ENCODE data around the gene C2orf76.

C2orf76 gene

GRCh38 chr2:119360423-119360966 lies 6.1 kb downstream of the C2orf76 start:
- WGBS, 2 experiments (ENCODE audit: insufficient coverage in 2 of 2): no CpG with 5 or more reads among the region's 2 CpGs
- H3K36me3 ChIP-seq (ENCODE audit: control insufficient read depth, insufficient read depth, low read length): no peaks in the 10 kb centered on the region
- no peaks in the 10 kb centered on the region for H3K9me3 ChIP-seq (ENCODE audit: control insufficient read depth, low read length)
- H3K27ac ChIP-seq (ENCODE audit: low read depth, low read length, severe bottlenecking): no peak overlapping the region
- no peaks in the 10 kb centered on the region for H3K4me1 ChIP-seq (ENCODE audit: control insufficient read depth, insufficient read depth, low read length, poor library complexity, severe bottlenecking)
- H3K4me3 ChIP-seq (ENCODE audit: extremely low read depth, insufficient read depth, low read length, poor library complexity, severe bottlenecking): no peak overlapping the region

GRCh38 chr2:119359774-119360173 lies 6.9 kb downstream of the C2orf76 start:
- Histone ChIP-seq H3K27ac (ENCODE audit: low read depth, low read length, severe bottlenecking) (no peak overlapping the region), H3K4me1 (ENCODE audit: control insufficient read depth, insufficient read depth, low read length, poor library complexity, severe bottlenecking) (no peaks in the 10 kb centered on the region), H3K36me3 (ENCODE audit: control insufficient read depth, insufficient read depth, low read length) (no peaks in the 10 kb centered on the region), H3K4me3 (ENCODE audit: extremely low read depth, insufficient read depth, low read length, poor library complexity, severe bottlenecking) (no peak overlapping the region), H3K9me3 (ENCODE audit: control insufficient read depth, low read length) (no peaks in the 10 kb centered on the region)
- WGBS, 2 experiments (ENCODE audit: insufficient coverage in 2 of 2): 89 to 100% methylated on average over 3 to 4 of the region's 6 CpGs

- Histone ChIP-seq H3K27ac (ENCODE audit: low read depth, low read length, severe bottlenecking) (no peak overlapping the region), H3K36me3 (ENCODE audit: control insufficient read depth, insufficient read depth, low read length) (no peaks in the 10 kb centered on the region), H3K4me3 (ENCODE audit: extremely low read depth, insufficient read depth, low read length, poor library complexity, severe bottlenecking) (no peak overlapping the region), H3K4me1 (ENCODE audit: control insufficient read depth, insufficient read depth, low read length, poor library complexity, severe bottlenecking) (no peaks in the 10 kb centered on the region), H3K9me3 (ENCODE audit: control insufficient read depth, low read length) (no peaks in the 10 kb centered on the region)
- 80% methylated on average over 1 of the region's 1 CpG; no CpG with 5 or more reads in 1 of the 2 experiments for WGBS, 2 experiments (ENCODE audit: insufficient coverage in 2 of 2)
Measured at GRCh38 chr2:119354860-119355259, 11.8 kb downstream of the C2orf76 start.

- H3K4me3 ChIP-seq (ENCODE audit: extremely low read depth, insufficient read depth, low read length, poor library complexity, severe bottlenecking): no peak overlapping the region
- no peaks in the 10 kb centered on the region for H3K36me3 ChIP-seq (ENCODE audit: control insufficient read depth, insufficient read depth, low read length)
- no peaks in the 10 kb centered on the region for H3K4me1 ChIP-seq (ENCODE audit: control insufficient read depth, insufficient read depth, low read length, poor library complexity, severe bottlenecking)
- H3K9me3 ChIP-seq (ENCODE audit: control insufficient read depth, low read length): no peaks in the 10 kb centered on the region
- no peak overlapping the region for H3K27ac ChIP-seq (ENCODE audit: low read depth, low read length, severe bottlenecking)
Measured at GRCh38 chr2:119352357-119352756, 14.3 kb downstream of the C2orf76 start.

- H3K4me3 ChIP-seq (ENCODE audit: extremely low read depth, insufficient read depth, low read length, poor library complexity, severe bottlenecking): no peak overlapping the region
- H3K27ac ChIP-seq (ENCODE audit: low read depth, low read length, severe bottlenecking): no peak overlapping the region
- no peaks in the 10 kb centered on the region for H3K36me3 ChIP-seq (ENCODE audit: control insufficient read depth, insufficient read depth, low read length)
- WGBS, 2 experiments (ENCODE audit: insufficient coverage in 2 of 2): 73 to 77% methylated on average over 2 of the region's 4 CpGs
- no peaks in the 10 kb centered on the region for H3K9me3 ChIP-seq (ENCODE audit: control insufficient read depth, low read length)
- no peaks in the 10 kb centered on the region for H3K4me1 ChIP-seq (ENCODE audit: control insufficient read depth, insufficient read depth, low read length, poor library complexity, severe bottlenecking)
Measured at GRCh38 chr2:119350311-119350998, 16.2 kb downstream of the C2orf76 start.

GRCh38 chr2:119349289-119349688 lies 17.3 kb downstream of the C2orf76 start:
- WGBS, 2 experiments (ENCODE audit: insufficient coverage in 2 of 2): 87 to 92% methylated on average over 6 of the region's 6 CpGs
- no peaks in the 10 kb centered on the region for H3K36me3 ChIP-seq (ENCODE audit: control insufficient read depth, insufficient read depth, low read length)
- no peaks in the 10 kb centered on the region for H3K4me1 ChIP-seq (ENCODE audit: control insufficient read depth, insufficient read depth, low read length, poor library complexity, severe bottlenecking)
- H3K4me3 ChIP-seq (ENCODE audit: extremely low read depth, insufficient read depth, low read length, poor library complexity, severe bottlenecking): no peak overlapping the region
- no peak overlapping the region for H3K27ac ChIP-seq (ENCODE audit: low read depth, low read length, severe bottlenecking)
- no peaks in the 10 kb centered on the region for H3K9me3 ChIP-seq (ENCODE audit: control insufficient read depth, low read length)

GRCh38 chr2:119341684-119342083 lies 24.9 kb downstream of the C2orf76 start:
- WGBS, 2 experiments (ENCODE audit: insufficient coverage in 2 of 2): no CpG with 5 or more reads among the region's 2 CpGs

GRCh38 chr2:119339562-119339923 lies 27.1 kb downstream of the C2orf76 start:
- H3K36me3 ChIP-seq (ENCODE audit: control insufficient read depth, insufficient read depth, low read length): no peaks in the 10 kb centered on the region
- WGBS, 2 experiments (ENCODE audit: insufficient coverage in 2 of 2): 97% methylated on average over 4 of the region's 7 CpGs
- H3K4me3 ChIP-seq (ENCODE audit: extremely low read depth, insufficient read depth, low read length, poor library complexity, severe bottlenecking): no peak overlapping the region
- no peaks in the 10 kb centered on the region for H3K4me1 ChIP-seq (ENCODE audit: control insufficient read depth, insufficient read depth, low read length, poor library complexity, severe bottlenecking)
- H3K9me3 ChIP-seq (ENCODE audit: control insufficient read depth, low read length): no peaks in the 10 kb centered on the region
- H3K27ac ChIP-seq (ENCODE audit: low read depth, low read length, severe bottlenecking): no peak overlapping the region

More at GRCh38 chr2:119341684-119342083, 24.9 kb downstream of the C2orf76 start:
- H3K9me3 ChIP-seq (ENCODE audit: control insufficient read depth, low read length): no peaks in the 10 kb centered on the region
- H3K4me1 ChIP-seq (ENCODE audit: control insufficient read depth, insufficient read depth, low read length, poor library complexity, severe bottlenecking): no peaks in the 10 kb centered on the region
- no peak overlapping the region for H3K27ac ChIP-seq (ENCODE audit: low read depth, low read length, severe bottlenecking)
- H3K4me3 ChIP-seq (ENCODE audit: extremely low read depth, insufficient read depth, low read length, poor library complexity, severe bottlenecking): no peak overlapping the region
- H3K36me3 ChIP-seq (ENCODE audit: control insufficient read depth, insufficient read depth, low read length): no peaks in the 10 kb centered on the region

- Histone ChIP-seq H3K27ac (ENCODE audit: low read depth, low read length, severe bottlenecking) (no peak overlapping the region), H3K4me1 (ENCODE audit: control insufficient read depth, insufficient read depth, low read length, poor library complexity, severe bottlenecking) (no peaks in the 10 kb centered on the region), H3K4me3 (ENCODE audit: extremely low read depth, insufficient read depth, low read length, poor library complexity, severe bottlenecking) (no peak overlapping the region), H3K9me3 (ENCODE audit: control insufficient read depth, low read length) (no peaks in the 10 kb centered on the region), H3K36me3 (ENCODE audit: control insufficient read depth, insufficient read depth, low read length) (no peaks in the 10 kb centered on the region)
- 88 to 100% methylated on average over 3 of the region's 6 CpGs for WGBS, 2 experiments (ENCODE audit: insufficient coverage in 2 of 2)
Measured at GRCh38 chr2:119338826-119339561, 27.6 kb downstream of the C2orf76 start.

- no peaks in the 10 kb centered on the region for H3K36me3 ChIP-seq (ENCODE audit: control insufficient read depth, insufficient read depth, low read length)
- no peak overlapping the region for H3K27ac ChIP-seq (ENCODE audit: low read depth, low read length, severe bottlenecking)
- no peak overlapping the region for H3K4me3 ChIP-seq (ENCODE audit: extremely low read depth, insufficient read depth, low read length, poor library complexity, severe bottlenecking)
- 67 to 83% methylated on average over 1 of the region's 2 CpGs for whole genome bisulfite sequencing, 2 experiments (ENCODE audit: insufficient coverage in 2 of 2)
- H3K9me3 ChIP-seq (ENCODE audit: control insufficient read depth, low read length): no peaks in the 10 kb centered on the region
- no peaks in the 10 kb centered on the region for H3K4me1 ChIP-seq (ENCODE audit: control insufficient read depth, insufficient read depth, low read length, poor library complexity, severe bottlenecking)
Measured at GRCh38 chr2:119338272-119338671, 28.4 kb downstream of the C2orf76 start.

GRCh38 chr2:119337749-119338148 lies 28.9 kb downstream of the C2orf76 start:
- no peaks in the 10 kb centered on the region for H3K9me3 ChIP-seq (ENCODE audit: control insufficient read depth, low read length)
- H3K27ac ChIP-seq (ENCODE audit: low read depth, low read length, severe bottlenecking): no peak overlapping the region
- H3K4me3 ChIP-seq (ENCODE audit: extremely low read depth, insufficient read depth, low read length, poor library complexity, severe bottlenecking): no peak overlapping the region
- H3K36me3 ChIP-seq (ENCODE audit: control insufficient read depth, insufficient read depth, low read length): no peaks in the 10 kb centered on the region
- WGBS, 2 experiments (ENCODE audit: insufficient coverage in 2 of 2): no CpG with 5 or more reads among the region's 2 CpGs
- no peaks in the 10 kb centered on the region for H3K4me1 ChIP-seq (ENCODE audit: control insufficient read depth, insufficient read depth, low read length, poor library complexity, severe bottlenecking)
